ENCODE measurements around the gene KCNT1. TPM values are rescaled to one million over a fixed set of nuclear protein-coding genes. Genes with fewer than 3 reads are reported as not detected.

The KCNT1 gene
- total and polyA plus RNA-seq, 10 of the 15 experiments (the other 5 are each of a cell fraction or from before 2014, with no cell fraction given), result not detected

DNA sequence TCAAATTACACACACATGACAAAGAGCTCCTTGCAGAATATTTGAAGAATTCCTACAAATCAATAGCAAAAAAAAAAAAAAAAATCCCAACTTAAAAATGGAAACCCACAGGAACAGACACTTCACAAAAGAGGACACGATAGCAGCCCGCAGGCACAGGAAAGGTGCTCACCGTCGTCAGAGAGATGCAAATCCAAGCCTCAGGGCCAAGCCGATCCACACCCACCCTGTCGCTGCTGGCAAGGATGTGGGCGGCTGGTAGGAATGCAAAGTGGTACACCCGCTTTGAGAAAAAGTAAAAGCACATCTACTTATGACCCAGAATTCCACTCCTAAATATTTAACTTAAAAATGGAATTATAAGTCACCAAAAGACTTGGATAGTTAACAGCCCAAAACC, 28.0 kb upstream of the KCNT1 start:
- TF ChIP-seq ESRRA (IDR thresholded peaks at IDR 0.05; ENCODE audit: low read length) (no peak), POLR2AphosphoS2 (IDR thresholded peaks at IDR 0.05; ENCODE audit: low read depth, low read length) (no peak), ZNF622 (IDR thresholded peaks at IDR 0.05) (no peak), RUNX3 (IDR thresholded peaks at IDR 0.05; ENCODE audit: low read length) (no peak), FOS (IDR thresholded peaks at IDR 0.05; ENCODE audit: borderline replicate concordance, extremely low read depth, insufficient read length) (no peak), SIX5 (IDR thresholded peaks at IDR 0.05; ENCODE audit: low read depth, low read length, severe bottlenecking) (no peak), SUZ12 (IDR thresholded peaks at IDR 0.05; ENCODE audit: unreplicated experiment) (no peak), SP1 (IDR thresholded peaks at IDR 0.05; ENCODE audit: low read depth, low read length) (no peak), MYB (IDR thresholded peaks at IDR 0.05; ENCODE audit: borderline replicate concordance, low read depth, low read length) (no peak), MYC (IDR thresholded peaks at IDR 0.05; ENCODE audit: insufficient read depth, insufficient read length, insufficient replicate concordance, low read length, severe bottlenecking) (no peak), RBBP5 (conservative IDR thresholded peaks at IDR 0.05) (no peak), PAX5 (IDR thresholded peaks at IDR 0.05; ENCODE audit: borderline replicate concordance, low read depth, low read length) (no peak), SREBF2 (IDR thresholded peaks at IDR 0.05; ENCODE audit: low read length) (no peak), ETV6 (conservative IDR thresholded peaks at IDR 0.05 in 1 of 2, IDR thresholded peaks at IDR 0.05 in 1 of 2; ENCODE audit: borderline replicate concordance in 1 of 2, low read depth in 1 of 2) (no peak)
- TF ChIP-seq, protein P1, sequence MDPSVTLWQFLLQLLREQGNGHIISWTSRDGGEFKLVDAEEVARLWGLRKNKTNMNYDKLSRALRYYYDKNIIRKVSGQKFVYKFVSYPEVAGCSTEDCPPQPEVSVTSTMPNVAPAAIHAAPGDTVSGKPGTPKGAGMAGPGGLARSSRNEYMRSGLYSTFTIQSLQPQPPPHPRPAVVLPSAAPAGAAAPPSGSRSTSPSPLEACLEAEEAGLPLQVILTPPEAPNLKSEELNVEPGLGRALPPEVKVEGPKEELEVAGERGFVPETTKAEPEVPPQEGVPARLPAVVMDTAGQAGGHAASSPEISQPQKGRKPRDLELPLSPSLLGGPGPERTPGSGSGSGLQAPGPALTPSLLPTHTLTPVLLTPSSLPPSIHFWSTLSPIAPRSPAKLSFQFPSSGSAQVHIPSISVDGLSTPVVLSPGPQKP (IDR thresholded peaks at IDR 0.05; ENCODE audit: low read depth, low read length), result no peak
- TF ChIP-seq, protein P2, sequence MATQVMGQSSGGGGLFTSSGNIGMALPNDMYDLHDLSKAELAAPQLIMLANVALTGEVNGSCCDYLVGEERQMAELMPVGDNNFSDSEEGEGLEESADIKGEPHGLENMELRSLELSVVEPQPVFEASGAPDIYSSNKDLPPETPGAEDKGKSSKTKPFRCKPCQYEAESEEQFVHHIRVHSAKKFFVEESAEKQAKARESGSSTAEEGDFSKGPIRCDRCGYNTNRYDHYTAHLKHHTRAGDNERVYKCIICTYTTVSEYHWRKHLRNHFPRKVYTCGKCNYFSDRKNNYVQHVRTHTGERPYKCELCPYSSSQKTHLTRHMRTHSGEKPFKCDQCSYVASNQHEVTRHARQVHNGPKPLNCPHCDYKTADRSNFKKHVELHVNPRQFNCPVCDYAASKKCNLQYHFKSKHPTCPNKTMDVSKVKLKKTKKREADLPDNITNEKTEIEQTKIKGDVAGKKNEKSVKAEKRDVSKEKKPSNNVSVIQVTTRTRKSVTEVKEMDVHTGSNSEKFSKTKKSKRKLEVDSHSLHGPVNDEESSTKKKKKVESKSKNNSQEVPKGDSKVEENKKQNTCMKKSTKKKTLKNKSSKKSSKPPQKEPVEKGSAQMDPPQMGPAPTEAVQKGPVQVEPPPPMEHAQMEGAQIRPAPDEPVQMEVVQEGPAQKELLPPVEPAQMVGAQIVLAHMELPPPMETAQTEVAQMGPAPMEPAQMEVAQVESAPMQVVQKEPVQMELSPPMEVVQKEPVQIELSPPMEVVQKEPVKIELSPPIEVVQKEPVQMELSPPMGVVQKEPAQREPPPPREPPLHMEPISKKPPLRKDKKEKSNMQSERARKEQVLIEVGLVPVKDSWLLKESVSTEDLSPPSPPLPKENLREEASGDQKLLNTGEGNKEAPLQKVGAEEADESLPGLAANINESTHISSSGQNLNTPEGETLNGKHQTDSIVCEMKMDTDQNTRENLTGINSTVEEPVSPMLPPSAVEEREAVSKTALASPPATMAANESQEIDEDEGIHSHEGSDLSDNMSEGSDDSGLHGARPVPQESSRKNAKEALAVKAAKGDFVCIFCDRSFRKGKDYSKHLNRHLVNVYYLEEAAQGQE (IDR thresholded peaks at IDR 0.05; ENCODE audit: low read depth, low read length), result no peak
- TF ChIP-seq, protein P3, sequence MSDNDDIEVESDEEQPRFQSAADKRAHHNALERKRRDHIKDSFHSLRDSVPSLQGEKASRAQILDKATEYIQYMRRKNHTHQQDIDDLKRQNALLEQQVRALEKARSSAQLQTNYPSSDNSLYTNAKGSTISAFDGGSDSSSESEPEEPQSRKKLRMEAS (IDR thresholded peaks at IDR 0.05; ENCODE audit: low read depth, low read length), result no peak
- no peak for FAIRE-seq
- Histone ChIP-seq H4K20me1 (ENCODE audit: control insufficient read depth, insufficient read depth) (no peaks in the 10 kb centered on the region), H2AFZ (ENCODE audit: control insufficient read depth, low read depth, low read length) (no peak overlapping the region), H3K4me2 (ENCODE audit: control insufficient read depth, insufficient read depth) (no peak overlapping the region), H3K9ac (ENCODE audit: control insufficient read depth, insufficient read depth, low read length) (no peak overlapping the region), H3K79me2 (ENCODE audit: control insufficient read depth, insufficient read depth, low read length) (no peaks in the 10 kb centered on the region), H3K4me3 (no peak overlapping the region), H3K27ac (ENCODE audit: control insufficient read depth, insufficient read depth) (no peak overlapping the region), H3K27me3 (replicated peaks in 1 of 2; ENCODE audit: control insufficient read depth in 2 of 2, insufficient read depth in 2 of 2, low read length in 1 of 2) (no peaks in the 10 kb centered on the region), H3K36me3 (ENCODE audit: control insufficient read depth in 2 of 2, insufficient read depth in 2 of 2, low read length in 1 of 2) (no peaks in the 10 kb centered on the region), H3K4me1 (ENCODE audit: control insufficient read depth, insufficient read depth, low read length) (no peaks in the 10 kb centered on the region), H3K9me3 (replicated peaks; ENCODE audit: control insufficient read depth, insufficient read depth, low read length) (no peaks in the 10 kb centered on the region)
- intact Hi-C loops (cut with micrococcal nuclease; ENCODE audit: unreplicated experiment), result no loop called here
- DNase-seq (ENCODE audit: low read depth, low spot score), result no peak
- no TSS peak for BruUV-seq (replicated peaks)
- in situ Hi-C loops (cut with MboI), result no loop called here
- CTCF ChIA-PET, result no interaction called here
- SMC1A ChIA-PET (ENCODE audit: uncharacterized antibody, unreplicated experiment), result no interaction called here
- 29% methylated on average over 8 of the region's 8 CpGs for WGBS (ENCODE audit: insufficient coverage, insufficient replicate concordance, low lambda C conversion rate, missing lambda C conversion rate)
- RAD21 ChIA-PET (ENCODE audit: unreplicated experiment), result no interaction called here
- no peak for ATAC-seq
- POLR2A ChIA-PET, result no interaction called here

Data from GM12878 (cell line).